Embryonic facial prominence (tissue), 1 donor: ENCODE measurements around the gene SNED1.

Source experiments
- DNase-seq: peaks from one replicate; pipeline ENCODE4 v3.0.0-alpha.2; 2016; ENCODE audit errors: extremely low spot score

SNED1 gene

GRCh38 chr2:241108271-241109209, 110.1 kb downstream of the SNED1 start:
- DNase-seq, result no peak

- DNase-seq, result no peak
These were observed 111.0 kb downstream of the SNED1 start for GRCh38 chr2:241109210-241110088.

GRCh38 chr2:241110089-241110606, 111.7 kb downstream of the SNED1 start:
- no peak for DNase-seq

- DNase-seq, result no peak
These were observed 112.4 kb downstream of the SNED1 start for GRCh38 chr2:241110607-241111439.

GRCh38 chr2:241111440-241111805, 113.0 kb downstream of the SNED1 start:
- no peak for DNase-seq

- no peak for DNase-seq
These were observed 113.6 kb downstream of the SNED1 start for GRCh38 chr2:241112046-241112445.

- no peak for DNase-seq
These were observed 114.2 kb downstream of the SNED1 start for GRCh38 chr2:241112592-241112991.

- no peak for DNase-seq
These were observed 116.4 kb downstream of the SNED1 start for GRCh38 chr2:241114836-241115235.

GRCh38 chr2:241115361-241115760, 116.9 kb downstream of the SNED1 start:
- no peak for DNase-seq

- DNase-seq, result no peak
These were observed 118.5 kb downstream of the SNED1 start for GRCh38 chr2:241116606-241117560.

- no peak for DNase-seq
These were observed 120.5 kb downstream of the SNED1 start for GRCh38 chr2:241118737-241119505.

GRCh38 chr2:241120440-241120839, 122.0 kb downstream of the SNED1 start:
- DNase-seq, result no peak

- DNase-seq, result no peak
These were observed 122.6 kb downstream of the SNED1 start for GRCh38 chr2:241121008-241121407.

- no peak for DNase-seq
These were observed 124.1 kb downstream of the SNED1 start for GRCh38 chr2:241122376-241123002.

- DNase-seq, result no peak
These were observed 125.6 kb downstream of the SNED1 start for GRCh38 chr2:241123816-241124536.

- DNase-seq, result no peak
These were observed 127.2 kb downstream of the SNED1 start for GRCh38 chr2:241125626-241126025.

- no peak for DNase-seq
These were observed 127.8 kb downstream of the SNED1 start for GRCh38 chr2:241126201-241126611.

GRCh38 chr2:241126771-241127202, 128.4 kb downstream of the SNED1 start:
- no peak for DNase-seq
